NK-92 treated with Interleukin-12 subunit alpha and Interleukin-12 subunit beta, amount 100 ng/mL, for 24 hours (cell line): ENCODE results near the gene EXOC6B.
A peak's percentile ranks its signal among the peaks of the same experiment; 100 is the strongest.

Experiments used
- DNase-seq: peaks from one replicate; lab custom pipeline; 2025; lab: John Stamatoyannopoulos, UW

EXOC6B gene

DNA sequence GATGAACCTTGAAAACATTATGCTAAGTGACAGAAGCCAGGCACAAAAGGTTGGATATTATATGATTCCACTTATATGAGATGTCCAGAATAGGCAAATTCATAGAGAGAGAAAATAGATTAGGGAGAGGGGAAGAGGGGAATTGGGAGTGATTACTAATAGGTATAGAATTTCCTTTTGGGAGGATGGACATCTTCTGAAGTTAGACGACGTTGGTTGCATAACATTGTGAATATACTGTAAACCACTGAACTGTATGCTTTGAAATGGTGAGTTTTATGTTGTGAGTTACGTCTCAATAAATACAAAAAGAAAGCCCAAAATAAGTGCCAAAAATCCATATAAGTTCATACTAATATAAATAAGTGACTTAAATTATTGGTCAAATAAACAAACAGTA, 659.6 kb downstream of the EXOC6B start:
- no peak for DNase-seq

DNA sequence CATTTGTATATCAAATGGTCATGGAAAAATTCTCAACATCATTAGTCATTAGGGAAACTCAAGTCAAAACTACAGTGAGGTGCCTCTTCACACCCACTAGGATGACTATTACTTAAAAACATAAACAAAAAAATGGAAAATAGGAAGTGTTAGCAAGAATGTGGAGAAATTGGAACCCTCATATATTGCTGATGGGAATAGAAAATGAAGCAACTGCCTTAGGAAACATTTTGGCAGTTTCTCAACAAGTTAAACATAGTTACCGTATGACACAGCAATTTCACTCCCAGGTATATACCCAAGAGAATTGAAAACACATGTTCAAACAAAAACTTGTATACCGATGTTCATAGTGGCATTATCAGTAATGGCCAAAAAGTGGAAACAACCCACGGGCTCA, 660.0 kb downstream of the EXOC6B start:
- DNase-seq, result no peak

DNA sequence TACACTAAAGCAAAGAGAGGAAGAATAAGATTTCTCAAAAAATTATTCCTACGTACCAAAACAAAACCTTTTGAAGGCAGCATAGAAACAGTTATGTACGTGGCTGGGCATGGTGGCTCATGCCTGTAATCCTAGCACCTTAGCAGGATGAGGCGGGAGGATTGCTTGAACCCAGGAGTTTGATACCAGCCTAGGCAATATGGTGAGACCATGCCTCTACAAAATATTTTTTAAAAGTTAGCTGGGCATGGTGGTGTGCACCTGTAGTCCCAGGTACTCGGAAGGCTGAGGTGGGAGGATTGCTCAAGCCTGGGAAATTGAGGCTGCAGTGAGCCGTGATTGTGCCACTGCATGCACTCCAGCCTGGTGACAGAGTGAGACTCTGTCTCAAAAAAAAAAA, 663.3 kb downstream of the EXOC6B start:
- no peak for DNase-seq

DNA sequence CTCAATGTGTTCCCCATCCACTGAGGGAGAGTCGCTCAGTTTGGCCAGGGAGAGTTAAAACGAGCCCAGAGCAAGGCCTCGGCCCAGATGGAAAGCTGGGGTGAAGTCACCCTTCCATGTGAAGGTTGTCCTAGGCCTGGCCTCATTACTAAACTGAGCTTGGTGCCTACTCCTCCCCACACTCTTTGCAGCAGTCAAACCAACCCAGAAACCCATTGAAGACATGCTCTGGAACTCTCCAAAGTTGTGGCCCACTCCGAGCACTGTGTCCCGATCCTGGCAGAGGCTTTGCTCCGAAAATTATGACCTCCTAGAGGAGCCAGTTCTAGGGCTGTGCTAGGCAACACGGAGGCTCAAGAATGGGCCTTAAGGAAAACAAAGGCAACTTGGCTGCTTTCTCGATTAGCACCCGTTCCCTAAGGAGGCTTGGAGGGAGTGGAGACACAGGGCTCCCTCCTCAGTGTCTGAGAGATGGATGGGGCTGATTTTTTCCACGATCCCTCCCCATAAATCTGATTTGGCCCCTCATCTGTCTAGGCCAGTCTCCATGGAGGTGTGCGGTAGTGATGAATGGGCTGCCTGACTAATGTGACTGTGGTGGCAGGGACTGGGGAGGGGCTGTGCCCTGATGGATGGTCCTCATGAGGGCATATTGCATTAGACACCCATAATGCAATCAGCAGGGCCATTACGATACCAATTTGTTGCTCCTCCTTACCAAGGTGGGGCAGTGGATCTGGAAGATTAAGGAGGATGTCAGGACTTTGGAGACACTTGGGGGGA, 666.4 kb downstream of the EXOC6B start:
- DNase-seq, result no peak

DNA sequence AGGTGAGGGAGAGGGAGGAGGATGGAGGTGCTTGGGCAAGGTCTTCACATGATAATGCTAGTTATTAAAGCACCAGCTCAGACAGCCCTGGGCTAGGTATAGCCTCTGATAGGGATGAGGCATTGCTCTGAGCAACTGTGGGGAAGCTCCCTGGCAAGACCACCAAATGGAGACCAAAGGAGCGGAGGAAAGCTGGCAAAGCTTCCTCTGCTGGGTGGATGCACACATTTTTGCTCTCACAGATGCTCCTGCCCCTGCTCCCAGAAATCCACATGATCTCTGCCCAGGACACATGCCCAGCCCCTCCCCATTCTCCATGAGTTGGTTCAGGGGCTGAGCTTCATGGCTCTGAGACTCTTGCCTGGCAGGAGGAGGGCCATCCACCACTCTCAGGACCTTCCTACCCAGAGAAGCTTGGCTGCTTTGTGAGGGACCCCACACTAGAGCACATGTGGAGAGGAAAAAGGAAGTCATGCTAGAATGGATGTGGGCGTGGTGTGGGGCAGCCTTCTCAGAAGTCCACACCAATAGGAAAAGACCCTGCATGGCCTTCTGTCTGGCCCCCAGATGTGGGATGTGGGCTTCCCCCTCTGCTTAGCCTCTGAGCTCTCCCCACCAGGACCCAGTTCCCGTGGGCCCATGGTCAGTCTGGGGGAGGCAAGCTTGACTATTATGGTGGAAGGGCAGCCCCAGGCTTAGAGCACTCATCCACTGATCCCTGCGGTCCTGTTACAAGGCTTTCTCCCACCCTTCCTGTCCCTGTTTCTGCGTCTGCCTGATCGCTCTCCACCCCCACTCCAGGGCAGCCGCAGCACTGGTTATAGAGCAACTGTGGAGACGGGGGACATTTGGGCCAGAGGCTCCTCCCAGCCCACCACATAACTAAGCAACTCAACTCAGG, 667.7 kb downstream of the EXOC6B start:
- DNase-seq, result no peak

DNA sequence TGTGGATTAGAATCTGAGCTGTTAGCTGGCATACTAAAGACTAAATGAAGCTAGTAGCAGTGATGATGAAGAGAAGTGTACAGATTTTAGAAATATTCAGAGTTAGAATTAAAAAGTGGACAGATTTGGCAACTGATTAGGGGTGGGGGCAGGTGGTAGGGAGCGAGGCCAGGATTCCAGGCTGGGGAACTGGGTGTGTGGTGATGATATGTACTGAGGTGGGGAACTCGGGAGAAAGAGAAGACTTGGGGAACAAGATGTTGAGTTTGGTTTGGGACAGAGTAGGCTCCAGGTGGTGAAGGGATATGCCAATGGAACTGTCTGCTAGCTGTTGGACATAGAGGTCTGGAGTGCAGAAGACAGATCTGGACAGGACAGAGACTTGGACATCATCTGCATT, 669.0 kb downstream of the EXOC6B start:
- no peak for DNase-seq

DNA sequence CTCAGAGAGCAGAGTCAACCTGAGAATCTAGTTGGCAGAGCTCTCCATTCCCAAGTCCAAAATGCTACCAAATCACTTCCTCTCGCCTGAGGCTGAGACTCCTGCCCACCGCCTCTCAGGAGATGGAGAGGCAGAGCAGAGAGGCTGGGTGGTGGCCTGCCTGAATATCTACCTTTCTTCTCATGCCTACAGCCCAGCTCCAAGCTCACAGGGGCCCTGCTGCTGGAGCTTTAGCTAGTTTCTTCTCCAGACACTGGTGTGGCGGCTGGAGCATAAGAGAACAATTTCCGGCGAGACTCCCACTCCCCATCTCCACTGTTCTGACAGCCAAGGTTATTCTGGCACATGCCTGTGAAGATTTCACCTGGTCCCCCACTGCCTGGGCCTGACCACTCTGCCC, 670.1 kb downstream of the EXOC6B start:
- DNase-seq, result no peak

DNA sequence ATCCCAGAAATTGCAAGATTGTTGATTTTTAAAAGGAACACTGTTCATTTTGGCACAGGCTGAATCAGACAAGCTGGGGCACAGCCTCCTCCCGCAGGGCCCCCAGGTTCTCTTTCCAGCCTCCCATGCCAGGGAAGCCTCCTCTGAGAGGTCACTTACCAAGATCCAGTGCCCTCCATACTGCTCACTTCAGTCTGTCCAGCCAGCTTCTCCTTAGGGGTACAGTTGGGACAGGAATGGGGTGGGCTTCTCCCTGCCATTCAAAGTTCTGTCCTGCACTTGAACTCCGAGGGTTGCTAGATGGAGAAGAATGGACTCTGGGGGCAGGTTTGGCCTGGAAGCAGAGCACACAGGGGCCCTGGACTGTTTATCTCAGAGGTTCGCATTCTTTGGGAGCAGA, 670.7 kb downstream of the EXOC6B start:
- DNase-seq, result no peak

DNA sequence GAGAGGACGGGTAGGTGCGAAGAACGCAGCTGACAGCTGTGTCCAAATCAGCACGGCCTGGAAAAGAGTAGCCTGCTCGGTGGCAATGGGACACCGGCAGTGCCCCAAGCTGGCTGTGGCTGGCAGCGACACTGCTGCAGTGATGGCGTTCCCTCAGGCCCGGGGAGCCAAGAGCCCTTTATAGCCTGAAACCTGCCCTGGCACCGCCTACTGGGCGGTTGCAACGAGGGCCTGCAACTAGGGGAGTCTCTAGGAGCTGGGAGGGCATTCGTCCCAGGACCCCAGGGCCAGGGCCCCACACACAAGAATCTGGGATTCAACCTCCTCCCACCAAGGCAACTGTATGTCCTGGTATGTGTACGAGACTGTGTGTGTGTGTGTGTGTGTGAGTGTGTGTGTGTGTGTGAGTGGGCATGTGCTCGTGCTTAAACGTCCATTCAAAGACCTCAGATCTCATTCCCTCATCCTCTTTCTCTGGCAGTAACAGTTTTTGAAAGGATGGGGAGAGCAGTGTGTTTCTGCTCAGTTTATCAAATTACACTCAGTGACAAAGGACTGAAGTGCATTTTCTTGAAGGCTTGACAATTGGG, 671.4 kb downstream of the EXOC6B start:
- DNase-seq, result no peak

DNA sequence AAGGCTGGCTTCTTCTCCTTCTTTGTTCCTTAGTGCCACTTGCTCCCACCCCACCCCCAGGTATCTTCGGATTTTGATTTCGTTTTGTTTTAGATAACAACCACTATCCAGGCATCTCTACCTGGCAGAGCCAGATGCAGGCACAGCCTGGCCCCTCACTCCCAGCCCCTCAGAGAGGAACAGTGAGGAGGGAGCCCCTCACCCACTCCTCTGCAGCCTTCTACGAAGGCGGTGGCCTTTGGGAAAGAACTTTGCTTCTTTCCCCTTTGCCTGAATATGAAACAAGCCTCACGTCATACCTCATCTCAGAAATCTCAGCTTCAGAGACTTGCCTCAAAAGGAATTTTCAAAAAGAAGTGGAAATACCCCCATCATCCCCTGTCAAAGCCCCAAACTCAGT, 671.9 kb downstream of the EXOC6B start:
- no peak for DNase-seq

DNA sequence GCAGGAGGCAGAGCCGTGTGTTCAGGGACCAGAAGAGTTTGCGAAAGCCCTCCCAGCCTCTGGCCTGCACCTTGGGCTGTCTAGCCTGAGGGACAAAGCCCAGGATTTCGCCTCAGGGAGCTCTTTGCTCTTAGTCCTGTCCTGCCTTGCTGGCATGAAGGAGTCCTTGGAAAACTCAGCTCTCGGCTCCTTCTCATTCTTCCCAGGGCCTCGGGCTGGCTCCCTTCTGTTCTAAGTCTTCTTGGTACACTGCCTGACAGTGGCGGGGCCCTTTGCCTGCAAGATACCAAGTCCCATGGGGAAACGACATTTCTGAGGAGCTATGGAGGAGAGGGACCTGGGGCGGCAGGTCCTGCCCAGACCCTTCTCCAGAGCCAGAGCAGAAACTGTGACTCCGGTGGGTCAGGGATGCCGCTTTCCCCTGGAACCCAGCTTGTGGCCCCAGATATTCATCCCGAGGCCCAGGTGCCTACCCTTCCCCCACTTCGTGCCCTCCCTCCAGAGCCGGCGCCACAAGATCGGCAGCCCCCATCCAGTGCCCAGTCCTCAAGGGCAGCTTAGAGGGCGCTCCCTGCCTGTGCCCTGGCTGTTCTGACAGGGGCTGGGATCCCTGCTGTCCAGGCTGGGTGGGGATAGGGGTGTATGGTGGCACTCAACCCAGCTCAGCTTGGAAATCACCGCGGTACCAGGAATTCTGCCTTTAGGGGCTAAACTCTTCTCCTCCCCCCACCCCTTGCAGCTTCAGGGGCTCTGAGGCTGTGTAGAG, 672.6 kb downstream of the EXOC6B start:
- no peak for DNase-seq

DNA sequence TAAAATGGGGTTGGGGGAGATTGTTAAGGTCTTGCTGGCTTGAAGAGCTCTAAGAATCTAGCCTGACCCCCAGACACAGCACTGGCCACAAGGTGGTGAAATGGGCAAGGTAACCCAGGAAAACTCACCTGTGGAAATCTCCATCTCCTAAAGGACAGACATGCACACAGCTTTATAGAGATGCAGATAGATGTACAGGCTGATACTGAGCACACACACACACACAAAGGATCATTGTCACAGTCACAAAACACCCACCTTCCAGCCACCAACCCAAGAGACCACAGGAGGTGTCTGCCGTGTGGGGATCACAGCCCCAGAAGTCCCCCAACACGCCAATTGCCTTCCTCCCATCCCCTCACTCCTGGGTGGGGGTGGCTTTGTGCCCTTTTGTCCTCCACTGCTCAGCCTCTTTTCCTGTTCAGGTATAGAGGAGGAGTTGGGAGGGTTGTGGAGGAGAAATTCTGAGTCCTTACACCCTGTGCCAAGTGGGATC, 674.9 kb downstream of the EXOC6B start:
- DNase-seq, result no peak

DNA sequence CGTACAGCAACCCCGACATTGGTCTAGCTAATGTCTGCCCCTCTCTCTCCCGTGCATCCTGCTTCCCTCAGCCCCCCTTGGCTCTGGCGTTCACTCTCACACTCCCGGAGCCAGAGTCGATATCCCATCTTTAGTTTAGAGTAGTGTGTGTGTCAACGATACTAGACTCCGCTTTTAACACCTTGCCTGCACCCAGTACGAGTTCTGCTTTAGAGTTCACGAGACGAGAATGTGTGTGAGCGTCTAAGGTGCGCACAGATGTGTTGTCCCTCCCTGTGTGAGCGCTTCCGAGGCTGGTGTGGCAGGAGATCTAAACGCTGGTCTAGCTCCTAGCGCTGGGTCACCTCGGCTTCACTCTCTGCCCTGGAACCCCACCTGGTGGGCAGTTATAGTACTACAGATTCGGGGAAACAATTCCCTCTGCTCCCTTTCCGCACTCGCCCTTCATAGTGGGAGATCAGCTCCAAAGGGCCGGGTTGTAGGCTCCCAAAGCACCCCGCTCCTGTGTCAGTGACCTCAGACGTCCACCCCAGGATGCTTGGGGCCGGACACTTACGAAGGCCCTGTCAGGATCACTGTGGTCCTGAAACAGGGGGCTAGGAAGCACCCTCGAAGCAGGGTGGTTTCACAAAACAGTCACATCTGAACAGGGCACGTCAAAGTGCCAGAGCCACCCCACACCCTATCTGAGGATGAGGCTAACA, 675.5 kb downstream of the EXOC6B start:
- peak; percentile 29 for DNase-seq

DNA sequence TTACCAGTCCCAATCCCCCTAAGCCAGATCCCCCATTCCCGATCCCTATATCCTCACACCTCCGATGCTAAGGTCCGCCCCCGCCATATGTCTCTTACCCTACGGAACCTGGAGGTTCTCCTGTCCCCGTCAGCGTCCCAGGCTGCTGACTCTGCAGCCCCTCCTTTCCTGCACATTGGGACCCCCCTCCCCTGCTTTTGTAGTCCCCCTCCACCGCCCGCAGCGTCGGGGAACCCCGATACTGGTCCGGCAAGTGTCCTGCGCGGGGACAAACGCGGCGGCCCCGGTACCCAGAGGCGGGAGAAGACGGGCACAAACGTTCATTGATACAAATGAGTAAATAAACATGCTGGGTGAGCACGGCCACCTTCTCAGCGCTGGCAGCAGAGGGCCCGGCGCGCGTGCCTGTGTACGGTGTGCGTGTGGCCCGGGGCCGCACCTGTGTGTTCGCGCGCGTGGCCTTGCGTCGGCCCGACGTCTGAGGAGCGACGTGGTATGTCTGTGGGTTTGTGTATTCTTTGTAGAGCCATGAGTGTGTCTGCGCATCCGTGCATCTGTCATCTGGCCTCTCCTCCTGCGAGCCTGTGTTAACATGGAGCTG, 676.2 kb downstream of the EXOC6B start:
- DNase-seq, result no peak

DNA sequence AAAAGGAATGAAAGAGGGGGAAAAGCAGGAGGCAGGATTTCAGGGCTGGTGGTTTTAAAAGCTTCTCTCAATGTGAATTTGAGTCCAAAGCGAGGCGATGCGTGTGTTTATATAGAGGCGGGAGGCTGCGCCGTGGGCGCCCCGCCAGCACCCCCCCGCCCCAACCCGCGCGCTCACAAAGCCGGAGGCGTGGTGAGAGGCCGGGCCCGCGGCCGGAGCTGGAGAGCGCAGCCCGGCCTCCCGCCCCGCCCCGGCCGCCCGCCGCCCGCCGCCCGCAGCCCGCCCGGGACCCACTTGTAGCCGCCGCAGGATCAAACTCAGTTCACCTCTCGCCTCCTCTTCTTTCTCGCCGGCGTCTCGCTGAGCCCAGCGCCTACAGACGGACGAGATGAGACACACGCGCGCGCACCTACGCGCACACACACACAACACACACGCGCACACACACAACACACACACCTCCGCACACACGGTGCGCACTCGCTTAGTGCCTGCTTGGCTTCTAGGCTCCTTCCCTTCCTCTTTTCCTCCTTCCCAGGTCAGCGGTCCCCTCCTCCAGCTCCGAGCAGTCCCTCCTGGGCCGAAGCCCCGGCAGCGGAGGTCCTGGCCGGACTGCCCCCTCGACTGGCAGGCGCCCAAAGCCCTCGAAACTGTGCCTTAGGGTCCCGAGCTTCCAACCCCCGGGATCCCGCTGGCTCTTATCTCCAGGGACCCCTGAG, 676.8 kb downstream of the EXOC6B start:
- no peak for DNase-seq

DNA sequence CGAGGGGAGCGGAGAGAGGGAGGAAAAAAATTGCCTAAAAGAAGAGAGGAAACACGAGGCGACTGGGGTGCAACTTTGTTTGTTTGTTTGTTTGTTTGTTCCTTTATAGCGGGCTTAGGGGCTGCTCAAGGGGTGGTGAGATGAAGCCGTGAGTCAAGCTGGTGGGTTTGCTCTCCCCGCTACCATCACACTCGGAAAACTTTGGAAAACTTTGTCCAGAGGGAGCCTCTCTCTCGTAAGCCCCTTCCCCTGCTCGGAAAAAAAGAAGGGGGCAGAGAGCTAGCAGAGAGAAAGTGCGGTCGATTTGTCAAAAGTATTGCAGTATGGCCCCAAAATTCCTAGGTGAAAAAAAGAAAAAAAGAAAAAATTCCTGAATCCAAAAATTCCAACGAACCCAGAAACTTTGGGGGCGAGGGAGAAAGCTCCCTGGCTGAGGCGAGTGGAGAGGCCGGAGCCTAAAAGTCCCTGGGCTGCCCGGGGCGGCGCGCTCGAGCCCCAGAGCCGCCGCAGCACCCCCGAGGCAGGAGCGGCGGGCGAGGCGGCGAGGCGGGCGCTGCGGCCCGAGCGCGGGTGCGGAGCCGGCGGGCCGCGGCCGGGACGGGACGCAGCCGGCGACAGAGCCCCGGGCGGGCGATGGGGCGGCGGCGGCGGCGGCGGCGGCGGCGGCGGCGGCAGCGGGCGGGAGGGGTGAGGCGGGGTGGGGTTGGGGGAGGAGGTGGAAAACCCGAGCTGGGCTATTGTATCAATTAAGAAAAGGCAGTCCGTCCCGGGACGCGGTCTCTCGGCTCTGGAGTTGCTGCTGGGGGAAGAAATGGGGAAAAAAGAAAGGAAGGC, 677.6 kb downstream of the EXOC6B start:
- DNase-seq, result no peak

DNA sequence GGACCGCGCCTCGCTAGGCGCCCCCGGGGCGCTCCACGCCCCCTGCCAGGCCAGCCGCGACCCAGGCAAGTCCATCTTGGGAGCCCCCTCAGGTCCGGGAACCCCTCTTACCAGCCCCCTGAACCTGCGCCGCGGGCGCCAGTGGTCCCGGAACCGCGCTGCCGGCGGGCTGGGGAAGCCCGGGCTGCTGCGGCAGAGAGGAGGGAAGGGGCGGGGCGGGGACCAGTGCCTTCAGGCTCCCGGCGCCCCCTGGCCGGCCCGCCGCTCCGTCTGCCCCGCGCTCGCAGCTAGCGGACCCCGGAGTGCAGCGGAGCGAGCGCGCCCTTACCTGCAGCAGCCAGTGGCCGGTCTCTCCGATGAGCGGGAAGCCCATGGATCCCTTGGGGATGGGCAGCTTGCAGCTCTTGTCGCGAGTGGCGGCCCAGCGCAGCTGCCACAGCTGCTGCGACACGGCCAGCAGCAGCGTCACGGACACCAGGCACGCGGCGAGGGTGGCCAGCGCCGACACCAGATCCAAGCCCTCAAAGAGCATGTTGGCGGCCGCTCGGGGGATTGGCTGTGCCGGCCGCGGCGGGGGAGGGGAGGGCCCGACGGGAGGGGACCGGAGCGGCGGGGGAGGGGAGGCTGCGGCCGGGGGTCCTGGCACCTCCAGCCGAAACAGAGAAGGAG, 678.4 kb downstream of the EXOC6B start, which contains the start of gene CYP26B1:
TSS of gene CYP26B1 (minus strand) at position 560 of the 669 bp plus-strand sequence. CDS start at position 532, 28 bp downstream.
- DNase-seq, result no peak
